ENCODE data around the gene DDX17.

DDX17 gene

GRCh38 chr22:38465673-38466490 is 40.2 kb downstream of the DDX17 start:
- DNase-seq: no peak

- DNase-seq: no peak
Measured at GRCh38 chr22:38464992-38465672, 41.0 kb downstream of the DDX17 start.

- DNase-seq: no peak
Measured at GRCh38 chr22:38462960-38463784, 42.9 kb downstream of the DDX17 start.

- no peak for DNase-seq
Measured at GRCh38 chr22:38461414-38462081, 44.6 kb downstream of the DDX17 start.

DNA sequence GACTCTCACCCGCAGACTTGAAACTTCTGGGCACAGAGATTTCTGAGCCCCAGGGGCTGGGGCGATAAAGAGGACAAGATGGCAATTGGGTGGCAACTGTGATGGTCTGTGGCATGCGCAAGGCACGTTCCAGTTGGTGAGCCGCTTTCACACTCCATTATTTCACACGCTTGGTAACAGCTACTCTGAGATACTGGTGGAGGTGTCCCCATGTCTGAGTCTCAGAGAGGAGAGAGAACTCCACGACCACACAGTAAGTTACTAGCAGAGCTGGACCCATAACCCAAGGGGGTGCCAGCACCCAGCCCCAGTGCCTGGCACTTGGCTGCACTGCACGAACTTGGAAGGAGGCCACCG is 45.1 kb downstream of the DDX17 start:
- no peak for DNase-seq

DNA sequence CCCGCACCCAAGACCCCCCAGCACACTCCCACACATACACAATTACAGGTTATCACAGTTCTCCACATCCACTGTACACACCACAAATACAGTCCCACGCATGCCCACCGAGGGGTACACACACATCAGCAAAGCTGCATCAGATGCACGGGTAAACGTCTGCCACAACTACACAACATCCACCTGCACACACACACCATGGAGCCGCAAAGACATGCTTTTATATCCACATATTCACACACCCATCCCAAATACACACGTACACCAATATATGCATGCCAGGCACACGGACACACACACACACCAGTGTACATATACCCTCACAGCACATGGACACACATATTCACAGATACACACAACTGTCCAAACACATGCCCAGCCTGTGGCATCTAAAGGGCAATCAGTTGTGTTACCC is 45.7 kb downstream of the DDX17 start:
- DNase-seq: no peak

GRCh38 chr22:38456841-38457699 is 49.0 kb downstream of the DDX17 start:
- DNase-seq: no peak

DNA sequence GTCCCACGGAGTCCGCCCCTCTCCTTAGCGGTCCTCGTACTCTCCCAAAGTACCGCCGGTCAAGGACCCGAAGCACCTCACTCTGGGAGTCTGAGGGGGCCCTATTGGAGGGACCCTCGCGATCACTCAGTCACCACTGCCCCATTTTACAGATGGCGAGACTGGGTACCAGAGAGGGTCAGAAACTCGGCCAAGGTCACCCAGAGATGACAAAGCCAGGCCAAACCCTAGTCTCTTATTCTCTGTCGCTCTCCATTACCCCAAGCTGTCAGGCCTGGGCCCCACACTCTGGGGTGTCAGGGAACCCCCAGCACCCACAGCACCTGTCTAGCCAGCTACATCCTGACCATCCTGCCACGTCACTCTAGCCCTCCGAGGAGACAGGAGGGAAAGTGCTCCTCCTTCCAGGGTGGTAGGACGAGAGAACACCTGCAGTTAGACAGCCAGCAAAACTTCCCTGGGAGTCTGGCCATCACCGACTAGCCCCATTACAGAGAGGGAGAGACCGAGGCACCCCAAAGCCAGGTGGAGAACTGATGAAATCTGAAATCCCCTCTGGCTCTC is 49.8 kb downstream of the DDX17 start:
- DNase-seq: no peak

DNA sequence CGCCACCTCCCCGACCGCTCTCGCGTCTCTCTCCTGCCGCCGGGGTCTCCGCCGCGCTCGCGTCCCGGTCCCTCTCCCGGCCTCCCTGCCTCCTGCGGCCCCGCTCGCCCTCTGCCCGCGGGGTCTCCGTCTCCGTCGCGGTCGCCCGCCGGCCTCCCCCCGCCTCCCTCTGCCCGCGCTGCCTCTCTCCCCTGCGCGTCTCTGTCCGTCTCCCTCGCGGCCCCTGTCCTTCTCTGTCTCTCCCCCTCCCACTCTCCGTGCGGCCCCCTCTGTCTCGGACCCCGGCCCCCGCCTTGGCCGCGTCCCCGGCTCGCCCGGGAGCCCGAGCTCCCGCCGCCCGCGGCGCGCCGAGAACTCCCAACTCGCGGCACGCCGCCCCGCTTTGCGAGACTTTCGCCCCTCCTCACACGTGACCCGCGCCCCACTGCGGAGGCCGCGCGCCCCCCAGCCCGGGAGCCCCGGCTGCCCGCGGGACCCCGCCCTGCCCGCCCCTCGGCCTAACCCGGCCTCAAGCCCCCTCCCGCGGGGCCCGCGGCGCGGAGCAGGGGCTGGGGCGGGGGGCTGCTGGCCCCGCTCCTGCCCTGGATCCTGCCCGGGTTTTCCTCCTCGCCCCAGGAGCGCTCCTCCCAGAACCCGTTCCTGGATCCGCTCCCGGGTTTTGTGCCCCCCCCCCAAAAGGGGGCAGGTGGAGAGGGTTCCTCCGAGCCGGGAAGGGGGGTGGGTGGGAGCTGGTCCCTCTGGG is 50.4 kb downstream of the DDX17 start:
- no peak for DNase-seq

DNA sequence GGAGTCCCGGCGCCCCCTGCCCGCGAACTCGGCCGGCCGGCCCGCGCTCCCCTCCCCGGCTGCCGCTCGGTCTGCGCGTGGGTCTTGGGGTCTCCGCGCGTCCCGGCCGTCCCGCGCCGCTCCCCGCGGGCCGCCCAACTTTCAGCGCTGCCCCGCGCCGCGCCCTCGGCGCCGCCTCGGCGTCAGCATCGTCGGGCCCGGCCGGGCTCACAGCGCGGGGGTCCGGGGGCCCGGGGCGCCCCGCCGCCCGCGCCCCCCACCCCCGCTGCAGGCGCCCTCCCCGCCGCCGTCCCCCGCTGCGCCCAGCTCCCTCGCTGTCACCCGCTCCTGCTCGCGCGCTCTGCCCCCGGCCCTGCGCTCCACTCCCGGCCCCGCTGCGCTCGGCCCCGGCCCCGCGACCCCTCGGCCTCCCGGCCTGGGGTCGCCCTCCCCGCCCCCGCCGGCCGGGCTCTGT is 51.0 kb downstream of the DDX17 start, which contains the start of gene KCNJ4:
TSS of gene KCNJ4 (minus strand) at position 124 of the 454 bp plus-strand sequence. CDS start 27,067 bp downstream, outside the sequence.
- DNase-seq: no peak

GRCh38 chr22:38454353-38455075 is 51.6 kb downstream of the DDX17 start:
- no peak for DNase-seq

GRCh38 chr22:38453996-38454352 is 52.1 kb downstream of the DDX17 start:
- DNase-seq: no peak

GRCh38 chr22:38453066-38453672 is 52.9 kb downstream of the DDX17 start:
- no peak for DNase-seq

- no peak for DNase-seq
Measured at GRCh38 chr22:38452373-38453065, 53.6 kb downstream of the DDX17 start.

- no peak for DNase-seq
Measured at GRCh38 chr22:38451864-38452263, 54.2 kb downstream of the DDX17 start.

DNA sequence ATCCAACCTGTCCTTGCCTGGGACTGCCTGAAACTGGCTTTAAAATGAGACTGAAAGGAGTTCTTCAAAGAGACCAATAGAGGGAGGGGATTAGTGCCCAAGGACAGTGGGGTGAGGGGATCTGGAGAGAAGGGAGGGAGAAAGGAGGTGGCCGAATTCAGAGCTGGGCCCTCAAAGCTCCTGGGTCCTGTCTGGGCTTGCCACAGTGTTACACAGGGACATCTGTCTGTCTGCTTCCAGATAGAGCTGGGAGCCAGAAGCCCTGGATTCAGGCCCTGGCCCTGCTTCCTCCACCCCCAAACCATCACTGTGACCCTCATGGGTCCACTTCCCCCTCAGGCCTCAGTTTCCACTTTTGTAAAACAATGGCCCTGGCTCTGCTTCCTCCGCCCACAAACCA is 54.7 kb downstream of the DDX17 start:
- DNase-seq: no peak

GRCh38 chr22:38450234-38450797 is 55.8 kb downstream of the DDX17 start:
- no peak for DNase-seq

- no peak for DNase-seq
Measured at GRCh38 chr22:38449776-38450175, 56.3 kb downstream of the DDX17 start.

All from NK-92 treated with Interleukin-12 subunit alpha and Interleukin-12 subunit beta, amount 100 ng/mL, for 24 hours (cell line).